ENCODE results near the gene SLX4IP. TPM values are rescaled to one million over a fixed set of nuclear protein-coding genes. Genes with fewer than 3 reads are reported as not detected.
A peak's percentile ranks its signal among the peaks of the same experiment; 100 is the strongest.

The SLX4IP gene
- total and polyA plus RNA-seq, 2 of the 13 experiments (the other 11 are each of a cell fraction or from before 2014, with no cell fraction given) = 3.6 to 7.3 TPM

DNA sequence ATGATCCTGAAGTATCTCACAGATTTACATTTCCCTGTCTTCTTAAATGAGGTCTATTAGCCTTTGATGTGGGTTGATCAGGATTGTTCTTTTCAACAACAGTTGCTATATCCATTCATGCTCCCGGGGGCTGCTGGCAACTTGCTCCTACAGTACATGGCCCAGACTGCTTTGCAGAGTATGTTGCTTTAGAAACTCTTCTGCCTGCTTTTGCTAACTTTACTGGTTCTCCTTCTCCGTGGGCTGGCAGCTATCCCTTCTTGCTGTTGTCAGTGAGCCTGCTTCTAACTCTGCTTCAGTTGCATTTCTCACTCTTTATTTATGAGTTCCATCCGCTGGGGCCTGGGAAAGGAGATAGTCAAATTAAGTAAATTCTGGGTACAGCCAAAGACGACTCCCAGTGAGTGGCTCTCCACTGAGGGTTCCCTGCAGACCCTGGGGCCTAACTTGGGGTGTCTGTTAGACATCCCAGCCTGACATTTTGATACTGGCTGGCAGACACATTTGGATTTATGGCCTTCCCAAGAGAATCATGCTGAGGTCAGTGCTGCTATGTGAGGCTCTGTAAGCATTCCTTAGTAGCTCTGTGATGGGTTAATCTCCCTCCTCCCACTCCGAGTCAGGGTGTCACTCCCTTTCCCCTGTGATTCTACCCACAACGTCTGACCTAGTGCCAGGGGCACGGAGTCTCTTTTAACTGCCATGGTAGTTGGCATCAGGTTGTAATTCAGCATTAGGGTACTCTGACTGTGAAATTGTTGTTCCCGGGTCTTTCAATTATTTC, 73.6 kb downstream of the SLX4IP start:
- ChIA-PET POLR2A (no interaction called here), CTCF (ENCODE audit: low intra/inter-chr PET ratio, low total read pairs) (no interaction called here)
- 86% methylated on average over 8 of the region's 8 CpGs for WGBS (ENCODE audit: low lambda C conversion rate)
- BruUV-seq (replicated peaks) = no TSS peak
- Histone ChIP-seq H3K27me3 (ENCODE audit: control insufficient read depth in 1 of 2, insufficient read depth in 2 of 2, low read length in 2 of 2) (no peaks in the 10 kb centered on the region), H4K20me1 (ENCODE audit: insufficient read depth, low read length) (no peaks in the 10 kb centered on the region), H3K4me1 (ENCODE audit: insufficient read depth, low read length) (peaks cover 36% of the 10 kb centered on the region), H3K36me3 (replicated peaks in 1 of 2; ENCODE audit: control insufficient read depth in 1 of 2, insufficient read depth in 2 of 2, low read length in 2 of 2) (no peaks in the 10 kb centered on the region; a peak in 1 of 5 replicates), H3K9me3 (ENCODE audit: low read length) (no peaks in the 10 kb centered on the region), H3K27ac (ENCODE audit: extremely low read length, insufficient read depth, low read length) (no peak overlapping the region), H3K9ac (ENCODE audit: insufficient read depth, low read depth, low read length) (no peak overlapping the region), H3K79me2 (ENCODE audit: insufficient read depth, low read length) (peaks cover 2% of the 10 kb centered on the region), H3K4me3 (replicated peaks in 1 of 3; ENCODE audit: insufficient read depth in 1 of 3, low read depth in 2 of 3, low read length in 3 of 3) (no peak overlapping the region), H3K4me2 (ENCODE audit: low read depth, low read length) (no peak overlapping the region), H2AFZ (ENCODE audit: low read length) (no peak overlapping the region)
- DNase-seq (ENCODE audit: low spot score) (no peak), ATAC-seq (no peak), FAIRE-seq (no peak)
- intact Hi-C loops (cut with micrococcal nuclease; ENCODE audit: unreplicated experiment) = no loop called here
- peak; percentile 58; the same call in 1 of the 2 replicates for TF ChIP-seq ZNF263 (CRISPR knock-in tag; IDR thresholded peaks at IDR 0.05)
- no peak for TF ChIP-seq ZZZ3 (CRISPR knock-in tag; IDR thresholded peaks at IDR 0.05; ENCODE audit: borderline replicate concordance)
- TF ChIP-seq ZBTB8A (CRISPR knock-in tag; IDR thresholded peaks at IDR 0.05; ENCODE audit: borderline replicate concordance, low read depth) = no peak
- TF ChIP-seq, protein P1, sequence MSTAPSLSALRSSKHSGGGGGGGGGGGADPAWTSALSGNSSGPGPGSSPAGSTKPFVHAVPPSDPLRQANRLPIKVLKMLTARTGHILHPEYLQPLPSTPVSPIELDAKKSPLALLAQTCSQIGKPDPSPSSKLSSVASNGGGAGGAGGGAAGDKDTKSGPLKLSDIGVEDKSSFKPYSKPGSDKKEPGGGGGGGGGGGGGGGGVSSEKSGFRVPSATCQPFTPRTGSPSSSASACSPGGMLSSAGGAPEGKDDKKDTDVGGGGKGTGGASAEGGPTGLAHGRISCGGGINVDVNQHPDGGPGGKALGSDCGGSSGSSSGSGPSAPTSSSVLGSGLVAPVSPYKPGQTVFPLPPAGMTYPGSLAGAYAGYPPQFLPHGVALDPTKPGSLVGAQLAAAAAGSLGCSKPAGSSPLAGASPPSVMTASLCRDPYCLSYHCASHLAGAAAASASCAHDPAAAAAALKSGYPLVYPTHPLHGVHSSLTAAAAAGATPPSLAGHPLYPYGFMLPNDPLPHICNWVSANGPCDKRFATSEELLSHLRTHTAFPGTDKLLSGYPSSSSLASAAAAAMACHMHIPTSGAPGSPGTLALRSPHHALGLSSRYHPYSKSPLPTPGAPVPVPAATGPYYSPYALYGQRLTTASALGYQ (CRISPR knock-in tag; IDR thresholded peaks at IDR 0.05) = no peak
- TF ChIP-seq DMTF1 (CRISPR knock-in tag; IDR thresholded peaks at IDR 0.05) = no peak
- in situ Hi-C loops (cut with HindIII; ENCODE audit: extremely low pct_ligation_motif_present, low pct_unique_long_range_greater_than_20kb) = no loop called here
